GM18858 (cell line): ENCODE measurements around the gene PLEKHG3.

Source experiments
- ATAC-seq: cut with Tn5 transposase; IDR thresholded peaks from one replicate; pipeline ENCODE4 v1.9.1; 2021; ENCODE audit not compliant: unreplicated experiment

PLEKHG3 gene

DNA sequence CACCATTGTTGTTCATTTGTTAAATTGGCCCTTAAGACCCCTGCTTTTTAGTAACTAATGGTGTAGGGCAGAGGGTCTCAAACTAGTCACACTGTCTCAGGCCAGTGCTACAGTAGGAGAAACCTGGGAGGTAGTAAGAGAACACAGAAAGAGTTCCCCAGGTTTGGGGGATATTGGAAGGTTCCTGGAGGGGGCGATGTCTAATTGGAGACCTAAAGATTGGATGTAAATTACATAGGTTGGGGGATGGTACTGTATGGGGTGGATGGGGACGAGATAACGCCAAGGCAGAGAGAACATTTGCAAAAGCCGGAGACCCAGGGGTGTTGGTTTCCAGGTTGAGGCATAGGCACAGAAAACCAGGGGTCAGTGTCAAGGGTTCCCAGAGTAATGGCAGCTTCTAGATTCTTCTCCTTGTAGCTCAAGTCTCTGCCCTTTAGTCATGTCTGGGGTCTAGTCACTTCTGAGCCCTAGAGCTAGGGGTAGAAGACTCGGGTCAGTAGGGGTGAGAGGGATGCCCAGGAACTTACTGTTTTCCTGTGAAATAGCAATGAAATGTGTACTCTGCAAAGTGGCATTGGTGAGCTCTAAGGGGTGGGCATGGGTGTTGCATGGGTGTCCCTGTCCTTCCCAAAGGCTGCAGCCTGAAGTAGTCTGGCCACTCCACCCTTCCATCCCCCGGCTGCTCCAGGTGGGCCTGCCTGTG lies 21.8 kb downstream of the PLEKHG3 start:
- no peak for ATAC-seq

DNA sequence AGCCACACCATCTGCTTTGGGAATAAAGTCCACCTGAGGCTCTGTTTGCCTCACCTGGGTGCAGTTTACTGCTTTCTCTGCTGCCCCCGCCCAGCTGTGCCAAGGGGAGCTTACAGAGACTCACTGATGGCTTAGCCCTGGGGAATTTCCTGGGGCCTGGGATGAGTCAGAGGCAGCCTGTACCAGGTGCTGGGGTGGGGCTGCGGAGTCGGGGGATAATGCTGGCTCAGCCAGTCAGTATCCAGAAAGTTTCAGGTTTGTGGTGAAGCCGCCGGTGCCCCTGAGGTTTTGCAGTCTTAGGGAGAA lies 22.3 kb downstream of the PLEKHG3 start:
- ATAC-seq = no peak

DNA sequence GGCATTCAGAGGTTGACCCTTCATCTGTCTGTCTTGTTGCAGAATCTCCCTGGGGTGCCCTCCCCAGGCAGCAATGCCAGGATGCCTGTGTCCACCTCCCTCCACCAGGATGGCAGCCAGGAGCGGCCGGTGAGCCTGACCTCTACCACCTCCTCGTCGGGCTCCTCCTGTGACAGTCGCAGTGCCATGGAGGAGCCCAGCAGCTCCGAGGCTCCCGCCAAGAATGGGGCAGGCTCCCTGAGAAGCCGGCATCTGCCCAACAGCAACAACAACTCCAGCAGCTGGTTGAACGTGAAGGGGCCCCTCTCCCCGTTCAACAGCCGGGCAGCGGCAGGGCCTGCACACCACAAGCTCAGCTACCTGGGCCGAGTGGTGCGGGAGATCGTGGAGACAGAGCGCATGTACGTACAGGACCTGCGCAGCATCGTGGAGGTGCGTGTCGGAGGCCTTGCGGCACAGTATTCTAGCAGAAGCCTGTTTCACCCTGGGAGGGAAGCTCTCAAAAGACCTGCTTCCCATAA lies 23.4 kb downstream of the PLEKHG3 start:
- no peak for ATAC-seq

DNA sequence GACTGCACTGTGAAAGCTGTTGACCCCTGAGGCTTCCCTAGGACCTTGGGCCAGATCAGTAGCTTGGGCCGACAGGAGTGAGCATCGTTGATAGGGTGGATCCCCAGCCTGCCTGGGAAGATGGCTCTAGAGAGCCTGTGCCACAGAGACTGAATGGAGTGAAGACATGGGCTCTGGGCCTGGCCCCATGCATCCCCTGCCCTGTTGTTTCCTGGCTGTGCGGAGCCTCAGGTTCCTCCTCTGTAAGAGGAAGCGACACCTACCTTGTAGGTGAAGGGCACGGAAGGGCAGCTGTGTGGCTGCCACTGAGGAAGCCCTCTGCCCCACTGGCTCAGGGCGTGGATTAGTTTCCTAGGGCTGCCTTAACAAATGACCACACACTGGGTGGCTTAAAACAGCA lies 23.9 kb downstream of the PLEKHG3 start:
- ATAC-seq = no peak

DNA sequence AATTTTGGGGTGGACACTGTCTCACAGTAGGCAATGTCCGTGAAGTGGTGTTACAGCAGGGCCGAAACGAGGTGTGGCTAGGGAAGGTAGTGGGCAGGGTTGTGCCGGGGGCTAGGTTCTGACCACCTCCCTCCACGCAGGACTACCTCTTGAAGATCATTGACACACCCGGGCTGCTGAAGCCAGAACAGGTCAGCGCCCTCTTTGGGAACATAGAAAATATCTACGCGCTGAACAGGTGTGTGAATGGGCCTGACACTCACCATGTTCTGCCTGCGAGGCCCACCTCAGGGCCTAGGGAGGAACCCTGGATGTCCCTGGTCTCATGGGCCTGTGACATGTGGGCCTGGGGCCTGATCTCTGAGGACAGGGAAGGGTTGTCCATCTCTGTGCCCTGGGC lies 24.6 kb downstream of the PLEKHG3 start:
- no peak for ATAC-seq

DNA sequence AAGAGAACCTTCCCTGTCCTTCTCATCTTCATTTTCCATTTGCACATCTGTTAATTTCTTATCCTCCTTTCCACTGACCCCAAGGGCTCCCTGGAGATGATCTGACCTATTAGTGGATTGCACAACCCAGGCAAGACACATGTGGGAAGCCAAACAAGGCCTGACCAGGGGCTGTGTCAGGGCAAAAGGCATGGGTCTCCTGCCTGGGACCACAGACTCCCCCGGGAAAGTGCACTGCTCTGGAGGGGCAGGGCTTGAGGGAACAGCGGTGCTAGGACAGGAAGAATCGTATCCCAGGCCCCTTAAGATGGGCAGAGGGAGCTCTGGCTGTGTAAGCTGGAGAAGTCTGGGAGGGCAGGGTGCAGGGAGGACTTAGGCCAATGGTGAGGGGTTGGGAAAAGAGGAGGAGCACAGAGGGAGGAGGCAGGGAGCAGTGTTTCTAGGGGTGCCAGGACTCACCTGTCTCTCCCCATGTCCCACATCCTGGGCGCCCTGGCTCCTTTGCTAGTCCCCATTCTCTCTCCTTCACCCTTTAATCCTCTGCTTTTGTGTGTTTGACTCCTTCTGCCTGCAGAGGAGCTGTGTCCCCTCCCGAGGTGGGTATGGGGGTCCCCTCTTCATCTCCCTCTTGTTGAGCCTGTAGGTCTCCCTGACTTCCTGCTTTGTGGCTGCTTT lies 25.3 kb downstream of the PLEKHG3 start:
- no peak for ATAC-seq

DNA sequence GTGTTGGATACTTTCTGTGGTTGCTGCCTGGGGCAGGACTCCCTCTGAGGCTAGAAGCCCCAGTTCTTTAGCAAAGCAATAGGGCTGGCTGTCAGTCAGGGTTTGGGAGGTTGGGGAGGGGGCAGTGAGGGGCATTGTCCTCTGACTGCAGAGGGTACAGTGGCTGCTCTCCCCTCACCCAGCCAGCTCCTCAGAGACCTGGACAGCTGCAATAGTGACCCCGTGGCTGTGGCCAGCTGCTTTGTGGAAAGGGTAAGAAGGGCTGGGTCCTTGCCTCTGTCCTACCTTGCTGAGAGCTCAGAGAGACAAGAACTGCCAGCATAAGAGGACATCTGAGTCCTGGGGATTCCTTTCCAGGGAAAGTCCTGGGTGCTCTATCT lies 25.8 kb downstream of the PLEKHG3 start:
- ATAC-seq = no peak

DNA sequence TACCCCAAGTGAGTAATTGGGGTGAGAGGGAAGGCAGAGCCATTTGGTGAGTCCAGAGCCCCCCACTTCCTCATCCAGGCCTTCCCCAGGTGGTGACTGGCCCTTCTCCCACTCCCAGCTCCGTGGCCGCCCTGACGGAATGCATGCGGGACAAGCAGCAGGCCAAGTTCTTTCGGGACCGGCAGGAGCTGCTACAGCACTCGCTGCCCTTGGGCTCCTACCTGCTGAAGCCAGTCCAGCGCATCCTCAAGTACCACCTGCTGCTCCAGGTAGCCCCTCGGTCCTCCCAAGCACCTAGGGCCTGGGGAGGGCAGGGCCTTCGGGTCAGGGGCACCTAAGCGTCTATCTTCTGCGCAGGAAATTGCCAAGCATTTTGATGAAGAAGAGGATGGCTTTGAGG lies 26.5 kb downstream of the PLEKHG3 start:
- ATAC-seq = no peak

DNA sequence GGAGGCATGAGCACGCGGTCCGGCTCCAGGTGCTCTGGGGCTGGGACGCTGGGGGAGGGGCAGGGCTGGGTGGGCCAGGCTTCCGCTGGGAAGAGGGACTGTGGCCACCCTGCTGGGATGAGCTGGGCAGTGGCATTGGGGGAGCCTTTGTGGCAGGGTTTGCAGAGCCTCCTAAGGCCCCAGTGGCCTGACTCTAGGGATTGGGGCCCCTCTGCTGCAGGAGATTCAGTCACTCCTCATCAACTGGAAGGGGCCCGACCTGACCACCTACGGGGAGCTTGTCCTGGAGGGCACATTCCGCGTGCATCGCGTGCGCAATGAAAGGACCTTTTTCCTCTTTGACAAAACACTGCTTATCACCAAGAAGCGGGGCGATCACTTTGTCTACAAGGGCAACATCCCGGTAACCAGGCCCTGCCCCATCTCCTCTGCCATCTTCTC lies 26.9 kb downstream of the PLEKHG3 start:
- ATAC-seq = no peak

DNA sequence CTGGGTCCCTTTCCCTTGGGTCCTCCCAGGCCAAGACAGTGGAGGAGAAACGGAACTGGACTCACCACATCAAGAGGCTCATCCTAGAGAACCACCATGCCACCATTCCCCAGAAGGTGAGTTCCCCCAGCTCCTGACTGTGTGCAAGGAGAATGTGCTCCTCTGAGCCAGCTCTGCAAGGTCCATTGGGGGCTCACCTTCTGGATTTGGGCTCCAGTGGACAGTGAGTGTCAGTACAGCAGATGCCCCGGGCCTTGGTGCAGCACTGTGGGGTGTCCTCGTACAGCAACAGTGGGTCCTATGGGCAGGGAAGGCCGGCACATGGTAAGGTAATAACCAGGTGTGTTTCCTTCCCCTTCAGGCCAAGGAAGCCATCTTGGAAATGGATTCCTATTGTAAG lies 27.8 kb downstream of the PLEKHG3 start:
- ATAC-seq = no peak

DNA sequence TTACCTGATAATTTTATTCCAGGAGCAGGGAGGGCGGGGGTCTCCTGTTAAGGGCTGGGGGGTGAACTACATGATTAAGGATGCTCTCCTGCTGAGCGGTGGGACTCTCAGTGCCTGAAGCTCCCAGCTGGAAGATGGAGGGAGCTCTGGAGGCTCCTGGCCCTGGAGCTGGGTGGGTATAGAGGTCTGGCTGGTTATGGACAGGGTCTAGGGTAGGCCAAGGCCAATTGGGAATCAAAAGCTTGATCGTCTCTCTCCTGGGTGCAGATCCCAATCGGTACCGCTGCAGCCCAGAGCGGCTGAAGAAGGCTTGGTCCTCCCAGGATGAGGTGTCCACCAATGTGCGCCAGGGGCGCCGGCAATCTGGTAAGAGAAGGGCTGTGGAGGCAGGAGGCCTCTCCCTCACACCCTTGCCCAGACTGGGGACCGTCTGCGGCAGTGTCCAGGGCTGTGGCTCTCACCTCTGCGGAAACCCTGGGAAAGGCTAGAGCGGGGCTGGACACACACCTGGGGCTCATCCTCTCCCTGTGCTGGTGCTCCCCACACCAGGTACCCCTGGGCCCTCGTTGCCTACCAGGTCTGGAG lies 28.4 kb downstream of the PLEKHG3 start:
- no peak for ATAC-seq

DNA sequence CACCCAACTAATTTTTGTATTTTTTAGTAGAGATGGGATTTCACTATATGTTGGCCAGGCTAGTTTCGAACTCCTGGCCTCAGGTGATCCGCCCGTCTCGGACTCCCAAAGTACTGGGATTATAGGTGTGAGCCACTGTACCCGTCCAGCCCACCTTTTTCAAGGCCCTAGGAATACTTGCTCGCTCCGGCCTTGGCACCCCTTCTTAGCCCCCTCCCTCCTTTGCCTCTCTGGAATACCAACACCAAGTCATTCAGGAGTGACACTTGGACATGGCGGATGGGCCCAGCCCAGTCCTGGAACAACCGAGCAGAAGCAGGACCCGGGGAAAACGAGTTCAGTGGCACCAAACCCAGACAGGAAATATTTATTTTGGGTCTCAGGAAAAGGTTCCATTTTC lies 29.1 kb downstream of the PLEKHG3 start:
- no peak for ATAC-seq

DNA sequence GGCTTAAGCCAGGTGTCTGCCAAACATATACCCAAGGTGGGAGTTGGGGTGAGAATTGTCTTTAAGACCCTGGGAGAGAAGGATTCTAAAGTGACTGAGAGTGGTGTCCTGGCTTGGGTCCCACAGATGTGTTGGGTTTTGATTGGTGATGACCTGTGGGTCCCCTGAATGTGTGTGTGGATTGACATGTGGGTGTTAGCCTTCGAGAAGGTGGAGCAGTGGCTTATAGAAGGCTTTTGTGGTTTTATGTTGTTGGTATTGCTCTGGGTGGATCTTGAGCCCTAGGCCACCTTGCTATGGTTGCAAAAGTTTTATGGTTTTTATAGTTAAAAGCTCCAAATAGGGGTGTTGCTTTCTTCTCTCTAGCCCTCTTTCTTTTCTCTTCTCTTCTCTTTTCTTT lies 29.7 kb downstream of the PLEKHG3 start:
- no peak for ATAC-seq

DNA sequence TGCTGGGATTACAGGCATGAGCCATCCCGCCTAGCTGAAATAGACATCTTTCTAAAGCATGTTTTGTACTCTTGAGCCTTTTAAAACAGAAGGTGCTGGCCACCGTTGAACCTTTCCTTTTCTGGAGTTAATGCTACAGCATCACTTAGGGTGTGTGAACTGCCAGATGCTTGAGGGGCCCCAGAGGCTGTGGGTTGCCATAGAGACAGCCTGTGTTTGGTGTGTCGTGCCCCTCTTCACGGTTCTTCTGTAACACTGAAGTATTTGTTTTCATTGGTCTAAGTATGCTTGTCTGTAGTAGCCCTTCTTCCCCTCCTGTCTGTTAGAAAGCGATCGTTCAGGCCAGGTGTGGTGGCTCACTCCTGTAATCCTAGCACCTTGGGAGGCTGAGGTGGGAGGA lies 30.8 kb downstream of the PLEKHG3 start:
- no peak for ATAC-seq

DNA sequence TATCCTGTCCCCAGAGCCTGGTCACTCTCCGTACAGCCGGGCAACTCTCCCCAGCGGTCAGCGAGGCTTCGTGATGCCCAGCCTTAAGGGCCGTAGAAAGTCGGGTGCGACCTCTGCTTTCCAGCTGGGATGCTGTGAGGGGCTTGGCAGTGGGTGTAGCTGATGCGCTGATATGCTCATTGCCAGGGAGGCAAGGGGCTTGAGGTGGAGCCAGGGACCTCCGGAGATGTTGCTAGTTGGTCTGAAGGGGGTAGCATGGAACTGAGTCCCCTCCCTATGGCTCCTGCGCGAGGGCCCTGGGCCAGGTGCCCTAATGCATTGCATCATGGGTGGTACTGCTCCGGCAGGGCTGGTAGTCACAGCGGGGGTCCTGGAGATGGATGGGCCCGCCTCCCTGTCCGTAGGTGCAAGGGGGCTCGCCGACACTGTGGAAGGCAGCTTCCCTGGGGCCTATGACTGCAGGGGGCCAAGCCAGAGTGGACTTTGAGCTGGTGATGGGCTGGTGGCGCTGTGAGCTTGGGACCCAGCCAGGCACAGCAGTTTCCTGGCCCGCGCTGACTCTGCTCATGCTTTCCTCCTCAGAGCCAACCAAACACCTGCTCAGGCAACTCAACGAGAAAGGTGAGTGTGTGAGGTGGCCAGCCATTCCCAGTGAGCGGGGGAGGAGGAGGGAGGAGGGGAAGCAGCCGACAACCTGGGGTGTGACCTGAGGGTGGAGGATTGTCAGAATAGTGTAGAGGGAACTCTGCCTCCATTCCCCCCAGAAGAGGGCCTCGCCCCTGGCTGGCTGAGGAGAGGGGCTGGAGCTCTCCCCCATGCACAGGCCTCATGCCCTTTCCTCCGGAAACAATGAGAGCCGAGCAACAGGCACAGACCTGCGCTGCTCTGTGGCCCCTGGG lies 32.3 kb downstream of the PLEKHG3 start:
- ATAC-seq = no peak

DNA sequence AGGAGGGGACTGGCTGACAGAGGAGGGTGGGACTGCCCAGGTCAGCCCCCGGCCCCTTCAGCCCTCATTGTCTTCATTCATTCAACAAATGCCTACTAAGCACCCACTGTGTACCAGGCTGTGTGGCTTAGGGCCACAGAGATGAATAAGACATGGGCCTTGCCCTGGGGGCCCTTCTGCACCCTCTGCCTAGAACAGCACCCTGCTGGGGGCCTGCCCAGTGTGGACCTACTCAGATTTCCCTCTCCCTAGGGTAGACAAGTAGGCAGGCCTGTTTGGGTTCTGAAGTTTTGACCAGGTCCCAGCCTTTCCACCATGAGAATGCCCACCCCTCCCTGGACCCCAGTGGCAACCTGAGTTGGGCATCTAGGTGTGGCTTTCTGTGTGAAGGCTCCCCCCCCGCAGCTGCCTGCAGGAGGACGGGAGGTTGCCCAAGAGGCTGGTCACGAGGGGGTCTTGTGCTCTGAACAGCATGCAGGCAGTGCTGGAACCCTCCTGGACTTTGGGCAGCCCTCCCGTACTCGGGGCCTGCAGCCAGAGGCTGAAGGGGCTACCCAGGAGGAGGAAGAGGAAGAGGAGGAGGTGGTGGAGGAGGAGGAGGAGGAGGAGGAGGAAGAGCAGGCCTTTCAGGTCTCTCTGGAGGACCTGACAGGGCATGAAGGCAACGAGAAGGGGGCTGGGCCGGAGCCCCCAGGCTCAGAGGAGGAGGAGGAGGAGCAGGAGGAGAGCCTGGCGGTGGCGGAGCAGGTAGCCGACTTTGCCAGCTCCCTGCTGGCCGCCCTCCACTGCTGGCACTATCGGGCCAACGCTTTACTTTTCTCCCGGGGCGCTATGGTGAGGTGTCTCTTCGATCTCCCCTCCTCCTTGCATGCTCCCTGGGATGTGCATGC lies 33.4 kb downstream of the PLEKHG3 start:
- ATAC-seq = no peak

DNA sequence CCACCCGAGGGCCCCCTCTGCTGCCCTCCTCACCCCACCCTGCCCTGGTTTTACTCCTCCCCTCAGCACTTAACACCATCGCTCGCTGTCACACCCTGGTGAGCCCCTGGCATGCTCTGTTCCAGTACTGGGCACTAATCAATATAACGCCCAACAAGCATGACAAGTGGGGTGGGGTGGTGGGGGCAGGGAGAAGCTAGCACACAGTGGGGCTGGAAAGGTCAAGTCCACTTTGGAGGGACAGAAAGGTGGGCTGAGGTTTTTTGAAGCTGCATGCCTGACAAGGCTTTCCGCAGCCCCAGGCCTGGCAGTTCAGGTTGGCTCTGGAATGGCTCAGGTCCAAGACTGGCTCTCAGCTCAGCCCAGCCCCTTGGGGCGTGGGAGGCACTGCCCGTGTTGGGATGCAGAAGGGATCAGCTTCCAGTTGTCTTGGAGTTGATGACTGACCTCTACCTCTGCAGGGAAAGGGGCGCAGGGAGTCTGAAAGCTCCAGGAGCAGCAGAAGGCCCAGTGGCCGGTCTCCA lies 34.1 kb downstream of the PLEKHG3 start:
- ATAC-seq = no peak

DNA sequence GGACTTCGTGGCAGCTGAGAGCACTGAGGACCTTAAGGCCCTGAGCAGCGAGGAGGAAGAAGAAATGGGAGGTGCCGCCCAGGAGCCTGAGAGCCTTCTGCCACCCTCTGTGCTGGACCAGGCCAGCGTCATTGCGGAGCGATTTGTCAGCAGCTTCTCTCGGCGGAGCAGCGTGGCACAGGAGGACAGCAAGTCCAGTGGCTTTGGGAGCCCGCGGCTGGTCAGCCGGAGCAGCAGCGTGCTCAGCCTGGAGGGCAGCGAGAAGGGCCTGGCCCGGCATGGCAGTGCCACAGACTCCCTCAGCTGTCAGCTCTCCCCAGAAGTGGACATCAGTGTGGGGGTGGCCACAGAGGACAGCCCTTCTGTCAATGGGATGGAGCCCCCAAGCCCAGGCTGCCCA lies 37.0 kb downstream of the PLEKHG3 start:
- no peak for ATAC-seq

DNA sequence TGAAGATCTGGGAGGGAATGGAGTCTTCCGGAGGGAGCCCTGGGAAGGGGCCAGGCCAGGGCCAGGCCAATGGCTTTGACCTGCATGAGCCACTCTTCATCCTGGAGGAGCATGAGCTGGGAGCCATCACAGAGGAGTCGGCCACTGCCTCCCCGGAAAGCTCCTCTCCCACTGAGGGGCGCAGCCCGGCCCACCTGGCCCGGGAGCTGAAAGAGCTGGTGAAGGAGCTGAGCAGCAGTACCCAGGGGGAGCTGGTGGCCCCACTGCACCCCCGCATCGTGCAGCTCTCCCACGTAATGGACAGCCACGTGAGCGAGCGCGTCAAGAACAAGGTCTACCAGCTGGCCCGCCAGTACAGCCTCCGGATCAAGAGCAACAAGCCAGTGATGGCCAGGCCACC lies 37.7 kb downstream of the PLEKHG3 start:
- no peak for ATAC-seq

DNA sequence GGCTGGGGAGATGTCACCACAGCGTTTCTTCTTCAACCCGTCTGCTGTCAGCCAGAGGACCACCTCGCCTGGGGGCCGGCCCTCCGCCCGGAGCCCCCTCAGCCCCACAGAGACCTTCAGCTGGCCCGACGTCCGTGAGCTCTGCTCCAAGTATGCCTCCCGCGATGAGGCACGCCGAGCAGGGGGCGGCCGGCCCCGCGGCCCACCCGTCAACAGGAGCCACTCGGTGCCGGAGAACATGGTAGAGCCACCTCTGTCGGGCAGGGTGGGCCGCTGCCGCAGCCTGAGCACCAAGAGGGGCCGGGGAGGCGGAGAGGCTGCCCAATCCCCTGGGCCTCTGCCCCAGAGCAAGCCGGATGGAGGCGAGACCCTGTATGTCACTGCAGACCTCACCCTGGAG lies 38.8 kb downstream of the PLEKHG3 start:
- ATAC-seq = no peak
